ENCODE results near the gene DCDC2C.

DNA sequence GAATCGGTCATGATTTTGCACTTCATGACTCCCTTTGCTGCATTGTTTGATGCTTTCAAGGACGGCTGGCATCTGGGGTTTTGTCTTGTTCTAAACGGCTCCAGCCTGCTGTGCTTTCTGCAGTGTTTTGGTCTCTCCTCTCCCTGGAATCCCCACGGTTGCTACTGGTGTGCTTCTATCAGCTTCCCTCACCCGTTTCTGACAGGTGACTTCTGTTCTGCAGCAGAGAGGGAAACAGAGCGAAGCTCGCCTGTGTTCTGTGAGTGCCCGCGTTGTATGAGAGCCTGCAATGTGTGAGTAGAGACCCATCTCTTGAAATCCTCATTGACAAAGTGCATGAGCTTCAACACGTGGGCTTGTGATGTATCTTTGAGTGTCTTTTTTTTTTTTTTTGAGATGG lies 102.8 kb downstream of the DCDC2C start:
- TF ChIP-seq, protein P1, sequence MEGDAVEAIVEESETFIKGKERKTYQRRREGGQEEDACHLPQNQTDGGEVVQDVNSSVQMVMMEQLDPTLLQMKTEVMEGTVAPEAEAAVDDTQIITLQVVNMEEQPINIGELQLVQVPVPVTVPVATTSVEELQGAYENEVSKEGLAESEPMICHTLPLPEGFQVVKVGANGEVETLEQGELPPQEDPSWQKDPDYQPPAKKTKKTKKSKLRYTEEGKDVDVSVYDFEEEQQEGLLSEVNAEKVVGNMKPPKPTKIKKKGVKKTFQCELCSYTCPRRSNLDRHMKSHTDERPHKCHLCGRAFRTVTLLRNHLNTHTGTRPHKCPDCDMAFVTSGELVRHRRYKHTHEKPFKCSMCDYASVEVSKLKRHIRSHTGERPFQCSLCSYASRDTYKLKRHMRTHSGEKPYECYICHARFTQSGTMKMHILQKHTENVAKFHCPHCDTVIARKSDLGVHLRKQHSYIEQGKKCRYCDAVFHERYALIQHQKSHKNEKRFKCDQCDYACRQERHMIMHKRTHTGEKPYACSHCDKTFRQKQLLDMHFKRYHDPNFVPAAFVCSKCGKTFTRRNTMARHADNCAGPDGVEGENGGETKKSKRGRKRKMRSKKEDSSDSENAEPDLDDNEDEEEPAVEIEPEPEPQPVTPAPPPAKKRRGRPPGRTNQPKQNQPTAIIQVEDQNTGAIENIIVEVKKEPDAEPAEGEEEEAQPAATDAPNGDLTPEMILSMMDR (IDR thresholded peaks at IDR 0.05; ENCODE audit: borderline replicate concordance, extremely low read depth, low read length, poor library complexity, severe bottlenecking): no peak
- no peak for TF ChIP-seq EZH2 (IDR thresholded peaks at IDR 0.05; ENCODE audit: borderline replicate concordance, low read depth, low read length, severe bottlenecking)
